Spleen (tissue), 11 donors: ENCODE data around the gene NFYA. TPM values are rescaled to one million over a fixed set of nuclear protein-coding genes. Genes with fewer than 3 reads are reported as not detected.

Experiments
- DNase-seq: peaks from one replicate; pipeline ENCODE4 v3.0.0-alpha.2; 2020
- H3K27ac ChIP-seq, 8 donors: fragments of 200-600 bp; sonication (generic) in 7 of 8; 1 replicate in 4 of 8; 2 replicates in 4 of 8; pipeline versions ENCODE4 v1.5.0 to v1.8.0; 2016 to 2021; ENCODE audit warnings: inconsistent platforms in 4 of 8, mild to moderate bottlenecking in 4 of 8, moderate library complexity in 1 of 8
- H3K27me3 ChIP-seq, 7 donors: fragments of 200-600 bp; sonication (generic) in 6 of 7; replicated peaks in 1 of 7; 1 replicate in 4 of 7; 2 replicates in 3 of 7; pipeline versions ENCODE4 v1.5.0 to v1.8.0; 2016 to 2021; ENCODE audit warnings: inconsistent platforms in 3 of 7, mild to moderate bottlenecking in 1 of 7
- H3K36me3 ChIP-seq, 6 donors: fragments of 200-600 bp; sonication (generic) in 5 of 6; 1 replicate in 4 of 6; 2 replicates in 2 of 6; pipeline versions ENCODE4 v1.5.0 to v1.8.0; 2016 to 2021; ENCODE audit warnings: inconsistent platforms in 2 of 6
- H3K4me1 ChIP-seq, 6 donors: fragments of 200-600 bp; sonication (generic) in 5 of 6; 1 replicate in 3 of 6; 2 replicates in 3 of 6; pipeline versions ENCODE4 v1.5.0 to v1.8.0; 2016 to 2021; ENCODE audit warnings: inconsistent platforms in 3 of 6
- H3K4me3 ChIP-seq, 8 donors: fragments of 200-600 bp; sonication (generic) in 7 of 8; 1 replicate in 4 of 8; 2 replicates in 4 of 8; pipeline versions ENCODE4 v1.5.0 to v1.8.0; 2016 to 2021; ENCODE audit warnings: inconsistent platforms in 4 of 8, mild to moderate bottlenecking in 4 of 8, moderate library complexity in 2 of 8
- H3K9me3 ChIP-seq, 8 donors: fragments of 200-600 bp; sonication (generic) in 7 of 8; 1 replicate in 4 of 8; 2 replicates in 4 of 8; pipeline versions ENCODE4 v1.5.0 to v1.8.0; 2016 to 2021; ENCODE audit warnings: inconsistent platforms in 4 of 8
- POLR2A ChIP-seq, 3 donors: fragments of 450-650 bp; IDR thresholded peaks; one replicate each; pipeline ENCODE4 v1.5.1; 2017; ENCODE audit warnings: antibody characterized with exemption in 3 of 3, mild to moderate bottlenecking in 1 of 3
- POLR2AphosphoS5 ChIP-seq, 3 donors: sonication (generic); formaldehyde crosslinking; IDR thresholded peaks; one replicate each; pipeline ENCODE4 v1.5.1; 2017; ENCODE audit warnings: antibody characterized with exemption in 3 of 3
- WGBS, 5 donors: extraction: QIAGEN DNeasy Blood & Tissue Kit in 3 of 5; methylation state at CpG; one replicate each; pipeline versions ENCODE4 v1.1.5 to v1.1.7; 2013 to 2018; 5-methylcytosine and 5-hydroxymethylcytosine counted together
- intact Hi-C: fragments of 100-400 bp; cut with DNase I; formaldehyde crosslinking; loops from one replicate; pipeline ENCODE4 v1.15.0; 2023; ENCODE audit warnings: low total_unique reads
- polyA plus RNA-seq, 3 donors: library from polyadenylated mRNA; stranded (reverse); fragments of 200-250 nt; gene quantifications; one replicate each; pipeline ENCODE4 v1.2.1, GENCODE V29; 2013
- total RNA-seq, 7 donors: library from RNA; depleted of rRNA in 3 of 7; stranded (reverse); fragments of >200 nt in 3 of 7; fragmentation: NEBNext Ultra II Directional in 4 of 7; extraction: Animal tissue kit (Norgen Biotek cat#: 25700) in 4 of 7; gene quantifications; one replicate each; pipeline versions ENCODE4 v1.1.0 to v1.2.1, GENCODE V29; 2016 to 2021
- TF ChIP-seq, protein P1 (sequence below), 11 experiments: fragments of 200-600 bp in 7 of 11; fragments of 450-650 bp in 4 of 11; sonication (generic) in 4 of 11; IDR thresholded peaks in 8 of 11; conservative IDR thresholded peaks in 3 of 11; 1 replicate in 7 of 11; 2 replicates in 4 of 11; pipeline versions ENCODE4 v1.4.0 to v1.8.0; 2016 to 2021; ENCODE audit warnings: antibody characterized with exemption in 11 of 11, inconsistent platforms in 4 of 11, mild to moderate bottlenecking in 1 of 11
- donor health status: healthy with polysubstance abuse.
- donor health status: DM: no; HTN: no; CAD: no; lungs with moderate emphysema.
- donor health status: DM: no; HTN: no; CAD: no.
- donor health status: Bipolar disorder and iron deficiency.
- donor health status: healthy.
- donor health status: DM: no; HTN: no; CAD: no.
- donor health status: DM: yes; HTN: yes; CAD: no.

NFYA gene
- total and polyA plus RNA-seq, 10 donors, result 6.4 to 34.8 (median 25.5) TPM

DNA sequence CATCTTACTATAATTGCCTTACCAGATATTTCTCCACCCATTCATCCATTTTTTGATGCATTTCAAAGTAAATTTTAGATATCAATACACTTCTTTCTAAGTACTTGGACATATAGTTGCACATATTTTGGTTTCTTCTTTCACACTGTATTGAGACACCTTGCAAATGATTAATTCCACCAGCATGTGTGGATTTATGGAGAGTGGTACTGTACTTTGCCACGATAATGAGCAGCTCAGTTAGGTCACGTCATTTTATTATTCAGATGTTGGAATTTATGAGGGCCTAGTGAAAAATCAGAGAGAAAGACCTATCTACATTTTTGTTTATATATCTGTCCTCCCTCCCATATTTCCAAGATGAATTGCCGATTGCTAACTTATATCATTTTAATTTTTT is 5.3 kb downstream of the NFYA start:
- DNase-seq, result no peak
- intact Hi-C loops, result no loop called here
- Histone ChIP-seq H3K36me3 (peaks cover 0 to 44% (median 19%) of the 10 kb centered on the region in 6 donors), H3K27ac (no peak overlapping the region), H3K4me1 (peaks cover 33 to 91% (median 52%) of the 10 kb centered on the region in 6 donors), H3K4me3 (no peak overlapping the region), H3K27me3 (no peaks in the 10 kb centered on the region), H3K9me3 (no peaks in the 10 kb centered on the region)
- WGBS, 5 donors, result 91 to 98% (median 96%) methylated on average over 3 of the region's 3 CpGs
- TF ChIP-seq POLR2AphosphoS5 (IDR thresholded peaks at IDR 0.05) (no peak), POLR2A (IDR thresholded peaks at IDR 0.05) (no peak)
- TF ChIP-seq, protein P1, sequence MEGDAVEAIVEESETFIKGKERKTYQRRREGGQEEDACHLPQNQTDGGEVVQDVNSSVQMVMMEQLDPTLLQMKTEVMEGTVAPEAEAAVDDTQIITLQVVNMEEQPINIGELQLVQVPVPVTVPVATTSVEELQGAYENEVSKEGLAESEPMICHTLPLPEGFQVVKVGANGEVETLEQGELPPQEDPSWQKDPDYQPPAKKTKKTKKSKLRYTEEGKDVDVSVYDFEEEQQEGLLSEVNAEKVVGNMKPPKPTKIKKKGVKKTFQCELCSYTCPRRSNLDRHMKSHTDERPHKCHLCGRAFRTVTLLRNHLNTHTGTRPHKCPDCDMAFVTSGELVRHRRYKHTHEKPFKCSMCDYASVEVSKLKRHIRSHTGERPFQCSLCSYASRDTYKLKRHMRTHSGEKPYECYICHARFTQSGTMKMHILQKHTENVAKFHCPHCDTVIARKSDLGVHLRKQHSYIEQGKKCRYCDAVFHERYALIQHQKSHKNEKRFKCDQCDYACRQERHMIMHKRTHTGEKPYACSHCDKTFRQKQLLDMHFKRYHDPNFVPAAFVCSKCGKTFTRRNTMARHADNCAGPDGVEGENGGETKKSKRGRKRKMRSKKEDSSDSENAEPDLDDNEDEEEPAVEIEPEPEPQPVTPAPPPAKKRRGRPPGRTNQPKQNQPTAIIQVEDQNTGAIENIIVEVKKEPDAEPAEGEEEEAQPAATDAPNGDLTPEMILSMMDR (IDR thresholded peaks at IDR 0.05 in 8 of 11, conservative IDR thresholded peaks at IDR 0.05 in 3 of 11), result no peak

DNA sequence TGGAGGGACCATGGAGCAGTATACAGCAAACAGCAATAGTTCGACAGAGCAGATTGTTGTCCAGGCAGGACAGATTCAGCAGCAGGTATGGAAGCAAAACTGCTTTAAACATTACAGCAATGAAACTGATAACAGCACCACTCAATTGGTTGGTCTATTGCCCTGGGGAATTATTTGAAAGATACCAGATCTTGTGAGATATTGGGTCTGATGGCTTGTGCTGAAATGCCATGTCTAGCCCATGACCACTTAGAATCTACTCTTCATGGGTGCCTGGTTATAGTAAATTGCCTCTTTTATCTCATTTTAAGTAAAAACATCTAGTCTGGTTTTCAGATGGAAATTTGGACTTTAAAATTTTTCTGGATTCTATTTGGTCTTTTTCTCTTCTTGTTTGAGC is 6.3 kb downstream of the NFYA start:
- 94 to 100% (median 97%) methylated on average over 1 of the region's 1 CpG for WGBS, 5 donors
- no peak for TF ChIP-seq POLR2AphosphoS5 (IDR thresholded peaks at IDR 0.05)
- TF ChIP-seq, protein P1 (IDR thresholded peaks at IDR 0.05 in 8 of 11, conservative IDR thresholded peaks at IDR 0.05 in 3 of 11), result no peak
- TF ChIP-seq POLR2A (IDR thresholded peaks at IDR 0.05), result no peak

DNA sequence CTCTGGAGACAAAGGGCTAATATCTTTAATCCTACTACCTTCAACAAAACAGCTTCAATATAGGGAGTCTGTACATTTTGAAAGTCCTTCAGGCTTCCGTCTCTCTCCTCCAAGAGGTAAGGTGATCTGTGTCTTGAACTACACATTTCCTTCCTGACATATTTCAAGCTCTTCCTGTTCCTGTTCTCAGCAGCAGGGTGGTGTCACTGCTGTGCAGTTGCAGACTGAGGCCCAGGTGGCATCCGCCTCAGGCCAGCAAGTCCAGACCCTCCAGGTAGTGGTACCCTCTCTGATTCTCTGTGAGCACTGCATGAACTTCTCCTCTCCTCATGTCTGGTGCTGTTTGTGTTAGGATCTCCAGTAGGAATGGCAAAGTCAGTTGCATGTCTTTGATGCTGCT is 7.8 kb downstream of the NFYA start:
- WGBS, 5 donors, result 33 to 41% (median 40%) methylated on average over 2 of the region's 2 CpGs
- intact Hi-C loops, result no loop called here
- peak; percentile 83 for DNase-seq
- TF ChIP-seq POLR2AphosphoS5 (IDR thresholded peaks at IDR 0.05) (peak in 1 of 3 donors; percentile 61), POLR2A (IDR thresholded peaks at IDR 0.05) (no peak)
- TF ChIP-seq, protein P1 (IDR thresholded peaks at IDR 0.05 in 8 of 11, conservative IDR thresholded peaks at IDR 0.05 in 3 of 11), result no peak
- H3K4me3 ChIP-seq, result peak overlapping the region in 2 of 8 donors; percentile 2 to 41
- no peaks in the 10 kb centered on the region for H3K9me3 ChIP-seq
- H3K4me1 ChIP-seq, result peaks cover 15 to 72% (median 34%) of the 10 kb centered on the region in 6 donors
- peak overlapping the region; percentile 16 to 82 (median 68) for H3K27ac ChIP-seq
- H3K36me3 ChIP-seq, result peaks cover 3 to 69% (median 35%) of the 10 kb centered on the region in 6 donors
- no peaks in the 10 kb centered on the region for H3K27me3 ChIP-seq

More for the DNA sequence above, 6.3 kb downstream of the NFYA start:
- intact Hi-C loops, result no loop called here
- H3K27ac ChIP-seq, result peak overlapping the region in 1 of 8 donors; percentile 82
- H3K9me3 ChIP-seq, result no peaks in the 10 kb centered on the region
- H3K36me3 ChIP-seq, result peaks cover 0 to 54% (median 22%) of the 10 kb centered on the region in 6 donors
- H3K4me1 ChIP-seq, result peaks cover 31 to 87% (median 49%) of the 10 kb centered on the region in 6 donors
- no peak for DNase-seq
- no peaks in the 10 kb centered on the region for H3K27me3 ChIP-seq
- no peak overlapping the region for H3K4me3 ChIP-seq

DNA sequence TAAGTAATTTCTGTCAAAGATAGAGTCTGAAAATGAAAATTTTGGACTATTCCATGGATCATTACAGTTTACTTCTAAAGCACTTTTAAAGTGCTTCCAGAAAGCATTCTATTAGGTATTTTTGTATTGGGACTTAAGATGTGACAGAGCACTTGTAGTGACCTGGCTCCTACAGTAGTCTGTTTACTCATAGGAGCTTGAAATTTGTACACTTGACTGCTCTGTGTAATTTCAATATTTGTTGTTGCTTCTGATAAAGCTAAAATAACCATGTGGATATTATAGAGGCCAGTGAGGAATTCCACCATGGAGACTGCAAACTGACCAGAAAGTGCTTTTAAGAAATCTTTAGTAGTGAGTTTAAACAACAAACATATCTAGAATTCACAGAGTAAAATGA is 10.3 kb downstream of the NFYA start:
- H3K9me3 ChIP-seq, result no peaks in the 10 kb centered on the region
- no peak overlapping the region for H3K4me3 ChIP-seq
- peaks cover 3 to 94% (median 42%) of the 10 kb centered on the region in 6 donors for H3K36me3 ChIP-seq
- no peaks in the 10 kb centered on the region for H3K27me3 ChIP-seq
- H3K4me1 ChIP-seq, result peaks cover 10 to 47% (median 22%) of the 10 kb centered on the region in 6 donors
- DNase-seq, result no peak
- intact Hi-C loops, result no loop called here
- H3K27ac ChIP-seq, result no peak overlapping the region
- no peak for TF ChIP-seq POLR2A (IDR thresholded peaks at IDR 0.05)
- TF ChIP-seq, protein P1 (IDR thresholded peaks at IDR 0.05 in 8 of 11, conservative IDR thresholded peaks at IDR 0.05 in 3 of 11), result no peak
- no peak for TF ChIP-seq POLR2AphosphoS5 (IDR thresholded peaks at IDR 0.05)
